Neural cell (in vitro differentiated cells): ENCODE measurements around the gene BET1.

Experiments used
- EZH2 ChIP-seq: fragments of 200-600, 300-800 bp; shearing (Covaris generic), sonication (generic); IDR thresholded peaks from 2 replicates; pipeline ENCODE4 v1.6.1; 2014; ENCODE audit warnings: antibody characterized with exemption, low read length, borderline replicate concordance, mild to moderate bottlenecking; ENCODE audit not compliant: insufficient read depth, poor library complexity, severe bottlenecking
- POLR2AphosphoS5 ChIP-seq: IDR thresholded peaks from 2 replicates; pipeline ENCODE4 v1.6.1; 2012
- TAF1 ChIP-seq: IDR thresholded peaks from 2 replicates; pipeline ENCODE4 v1.6.1; 2012; ENCODE audit warnings: low read depth
- TF ChIP-seq, protein P1 (sequence below): fragments of 450-650 bp; IDR thresholded peaks from 2 replicates; pipeline ENCODE4 v1.5.1; 2014; ENCODE audit warnings: antibody characterized with exemption, mild to moderate bottlenecking, moderate library complexity; ENCODE audit not compliant: poor library complexity, severe bottlenecking

DNA sequence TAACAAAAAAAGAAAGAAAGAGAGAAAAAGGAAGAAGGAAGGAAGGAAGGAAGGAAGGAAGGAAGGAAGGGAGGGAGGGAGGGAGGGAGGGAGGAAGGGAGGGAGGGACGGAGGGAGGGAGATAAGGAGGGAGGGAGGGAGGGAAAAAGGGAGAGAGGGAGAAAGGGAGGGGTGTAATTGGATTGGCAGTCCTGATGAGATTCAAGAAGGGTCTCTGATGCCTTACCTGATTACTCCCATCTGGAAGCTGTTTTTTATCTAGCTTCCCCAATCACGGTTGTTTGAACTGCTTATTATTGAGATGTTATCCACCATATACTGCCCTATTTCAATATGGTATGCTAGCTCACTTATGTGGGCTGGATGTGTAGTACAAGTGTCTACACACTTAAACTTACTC, 55.3 kb downstream of the BET1 start:
- TF ChIP-seq EZH2 (no peak), TAF1 (no peak), POLR2AphosphoS5 (no peak)
- TF ChIP-seq, protein P1, sequence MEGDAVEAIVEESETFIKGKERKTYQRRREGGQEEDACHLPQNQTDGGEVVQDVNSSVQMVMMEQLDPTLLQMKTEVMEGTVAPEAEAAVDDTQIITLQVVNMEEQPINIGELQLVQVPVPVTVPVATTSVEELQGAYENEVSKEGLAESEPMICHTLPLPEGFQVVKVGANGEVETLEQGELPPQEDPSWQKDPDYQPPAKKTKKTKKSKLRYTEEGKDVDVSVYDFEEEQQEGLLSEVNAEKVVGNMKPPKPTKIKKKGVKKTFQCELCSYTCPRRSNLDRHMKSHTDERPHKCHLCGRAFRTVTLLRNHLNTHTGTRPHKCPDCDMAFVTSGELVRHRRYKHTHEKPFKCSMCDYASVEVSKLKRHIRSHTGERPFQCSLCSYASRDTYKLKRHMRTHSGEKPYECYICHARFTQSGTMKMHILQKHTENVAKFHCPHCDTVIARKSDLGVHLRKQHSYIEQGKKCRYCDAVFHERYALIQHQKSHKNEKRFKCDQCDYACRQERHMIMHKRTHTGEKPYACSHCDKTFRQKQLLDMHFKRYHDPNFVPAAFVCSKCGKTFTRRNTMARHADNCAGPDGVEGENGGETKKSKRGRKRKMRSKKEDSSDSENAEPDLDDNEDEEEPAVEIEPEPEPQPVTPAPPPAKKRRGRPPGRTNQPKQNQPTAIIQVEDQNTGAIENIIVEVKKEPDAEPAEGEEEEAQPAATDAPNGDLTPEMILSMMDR: no peak
